ENCODE measurements around the gene AHI1.

- TF ChIP-seq CTCF (IDR thresholded peaks at IDR 0.05) = no peak
- TF ChIP-seq POLR2A (IDR thresholded peaks at IDR 0.05) = no peak
These were observed 245.8 kb downstream of the AHI1 start for GRCh38 chr6:135251498-135252441.

Data from testis (tissue), 2 donors.